ENCODE data around the gene PAF1. TPM values are rescaled to one million over a fixed set of nuclear protein-coding genes. Genes with fewer than 3 reads are reported as not detected.

Gene PAF1
- 43.2 and 56.7 TPM in 2 replicates for total RNA-seq (2014; rRNA removed; shearing (Covaris generic))

DNA sequence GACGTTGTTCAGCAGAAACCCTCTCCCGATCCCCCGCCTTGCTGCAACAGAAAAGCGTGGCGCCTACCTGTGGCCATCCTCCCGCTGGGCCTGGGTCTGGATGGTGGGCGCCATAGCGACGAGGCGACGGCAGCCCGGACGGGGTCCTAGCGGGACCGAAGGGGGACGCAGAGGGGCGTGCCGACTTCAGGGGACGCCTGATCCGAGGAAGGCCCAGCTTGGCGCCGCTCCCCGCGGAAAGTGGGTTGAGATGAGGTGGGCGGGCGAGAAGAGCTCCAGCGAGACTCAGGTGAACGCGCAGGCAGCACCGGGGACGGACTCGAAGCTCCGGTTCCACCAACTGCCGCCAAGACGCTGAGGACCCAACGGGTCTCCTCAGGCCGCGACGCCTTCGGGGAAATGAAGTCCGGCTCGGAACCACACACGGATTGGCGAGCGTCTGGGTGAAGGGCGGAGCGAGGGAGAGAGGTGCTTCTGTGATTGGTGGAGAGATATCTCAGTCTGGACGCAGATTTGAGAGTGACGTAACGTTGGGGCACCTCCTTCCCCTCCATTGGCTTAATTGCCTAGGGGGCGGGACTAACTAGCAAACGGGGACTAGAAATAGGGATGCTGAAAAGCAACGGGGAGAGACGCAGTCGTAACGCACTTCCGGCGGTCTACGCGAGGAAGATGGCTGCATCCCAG lies at the start of gene PAF1, which contains the start of gene MED29:
Gene PAF1, minus strand, starts transcription at position 356 of the 687 bp plus-strand sequence. Its CDS starts 242 bp downstream, at position 114.
Gene MED29, plus strand, starts transcription at position 628 of the 687 bp plus-strand sequence. Its CDS starts 45 bp downstream, at position 673.
- peak; percentile 100 for DNase-seq (ENCODE audit: low read depth)

DNA sequence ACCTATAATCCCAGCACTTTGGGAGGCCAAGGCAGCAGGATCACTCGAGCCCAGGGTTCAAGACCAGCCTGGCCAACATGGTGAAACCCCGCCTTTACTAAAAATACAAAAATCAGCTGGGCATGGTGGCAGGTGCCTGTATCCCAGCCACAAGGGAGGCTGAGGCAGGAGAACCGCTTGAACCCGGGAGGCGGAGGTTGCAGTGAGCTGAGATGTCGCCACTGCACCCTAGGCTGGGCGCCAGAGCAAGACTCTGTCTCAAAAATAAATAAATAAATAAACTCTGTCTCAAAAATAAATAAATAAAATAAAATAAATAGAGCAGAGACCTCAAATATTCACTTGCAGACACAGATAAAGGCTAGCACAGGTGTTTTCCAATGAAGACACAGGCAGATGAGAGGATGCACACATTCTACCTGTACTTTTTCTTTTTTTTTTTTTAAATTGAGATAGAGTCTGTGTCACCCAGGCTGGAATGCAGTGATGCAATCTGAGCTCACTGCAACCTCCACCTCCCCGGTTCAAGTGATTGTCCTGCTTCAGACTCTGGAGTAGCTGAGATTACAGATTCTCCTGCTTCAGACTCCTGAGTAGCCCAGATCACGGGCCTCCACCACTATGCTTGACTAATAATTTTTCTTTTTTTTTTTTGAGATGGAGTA lies 47.5 kb upstream of the PAF1 start:
- peak; percentile 69 for DNase-seq (ENCODE audit: low read depth)

DNA sequence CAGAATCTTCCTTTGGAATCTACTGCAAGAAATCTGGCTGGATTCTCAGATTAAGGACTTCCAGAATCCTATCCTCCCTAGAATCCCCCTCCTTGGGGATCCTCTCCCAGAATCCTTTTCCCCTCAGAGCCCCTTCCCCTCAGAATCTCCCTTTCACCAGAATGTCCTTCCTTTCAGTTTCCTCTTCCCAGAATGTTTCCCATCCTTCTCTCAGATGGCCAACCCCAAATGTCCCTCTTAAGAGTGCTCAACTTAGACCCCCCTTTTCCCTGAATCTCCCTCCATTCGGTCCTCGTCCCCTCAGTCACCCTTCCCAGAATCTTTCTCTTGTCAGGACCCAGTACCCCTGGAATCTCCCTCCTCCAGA lies 45.4 kb upstream of the PAF1 start:
- no peak for DNase-seq (ENCODE audit: low read depth)

DNA sequence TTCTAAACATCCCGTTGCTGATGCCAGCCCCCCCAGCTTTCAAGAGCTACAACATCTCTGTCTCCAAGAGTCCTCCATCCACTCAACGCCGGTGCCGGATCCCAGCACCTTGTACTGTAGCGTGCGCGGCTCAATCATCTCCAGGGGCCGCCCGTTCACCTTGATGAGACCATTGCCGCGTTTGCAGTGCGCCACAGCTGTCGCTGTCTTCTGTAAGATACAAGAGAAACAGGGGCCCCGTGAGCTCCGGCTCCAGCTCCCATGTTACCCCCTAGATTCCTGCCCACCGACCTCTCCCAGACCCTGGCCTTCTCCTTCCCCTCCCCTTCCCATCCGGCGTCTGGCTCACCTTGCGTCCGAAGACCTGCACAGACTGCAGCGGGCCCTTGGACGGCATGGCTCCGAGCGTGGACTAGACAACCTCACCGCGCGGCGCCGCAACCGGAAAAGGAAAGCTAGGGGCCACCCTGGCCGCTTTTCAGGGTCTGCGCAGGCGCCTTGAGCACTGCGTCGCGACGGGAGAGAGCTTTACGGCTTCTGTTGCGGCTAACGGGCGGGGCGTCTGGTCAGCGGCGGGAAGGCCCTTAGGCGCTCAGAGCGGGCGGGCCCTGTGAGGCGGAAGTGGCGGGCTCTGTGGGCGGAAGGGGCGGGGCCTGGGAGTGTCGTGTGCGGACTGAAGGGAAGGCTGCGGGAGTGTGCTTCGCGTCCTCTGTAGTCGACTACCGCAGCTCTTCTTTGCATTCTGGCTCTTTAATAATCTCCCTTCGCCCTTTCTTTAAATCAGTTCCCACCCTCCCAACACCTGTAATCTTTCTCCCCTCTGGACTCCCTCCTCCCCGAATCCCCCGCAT lies 44.8 kb upstream of the PAF1 start, which contains the start of gene RPS16:
Gene RPS16, minus strand, starts transcription at position 451 of the 851 bp plus-strand sequence. Its CDS starts 54 bp downstream, at position 397.
- DNase-seq (ENCODE audit: low read depth), result peak; percentile 100

DNA sequence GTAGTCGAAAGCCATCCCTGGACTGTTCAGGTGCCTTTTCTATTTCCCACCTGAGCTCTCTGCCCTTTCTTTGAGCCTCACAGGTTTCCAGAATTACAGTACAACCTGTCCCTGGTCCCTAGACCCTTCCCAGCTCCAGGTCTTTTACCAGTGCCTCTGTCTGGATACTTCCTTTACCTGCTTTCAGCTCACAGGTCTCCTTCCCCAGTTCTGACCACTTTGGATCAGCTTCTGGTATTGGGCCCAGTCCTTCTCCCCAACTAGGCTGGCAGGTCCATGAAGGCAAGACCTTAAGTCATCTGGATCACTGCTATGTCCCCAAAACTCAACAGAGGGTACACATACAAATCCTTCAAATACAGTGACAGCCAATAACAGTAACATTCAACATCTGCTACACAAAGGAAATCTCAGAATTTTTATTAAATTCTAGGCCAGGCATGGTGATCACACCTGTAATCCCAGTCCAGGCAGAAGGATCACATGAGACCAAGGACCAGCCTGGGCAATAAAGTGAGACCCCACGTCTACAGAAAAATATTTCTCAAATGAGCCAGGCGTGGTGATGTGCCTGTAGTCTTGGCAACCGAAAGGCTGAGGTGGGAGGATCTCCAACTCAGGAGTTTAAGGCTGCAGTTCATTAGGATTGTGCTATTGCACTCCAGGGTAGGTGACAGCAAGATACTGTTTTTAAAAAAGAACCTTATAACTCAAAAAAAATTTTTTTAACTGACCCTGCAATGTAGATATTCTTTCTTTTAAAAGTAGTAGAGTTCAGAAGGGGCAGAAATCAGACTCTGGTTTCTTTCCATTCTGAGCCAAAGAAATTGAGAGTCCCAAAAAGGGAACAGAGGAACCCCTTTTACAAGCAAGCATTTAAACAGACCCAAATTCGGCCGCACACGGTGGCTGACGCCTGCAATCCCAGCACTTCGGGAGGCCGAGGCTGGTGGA lies 43.5 kb upstream of the PAF1 start:
- DNase-seq (ENCODE audit: low read depth), result no peak

DNA sequence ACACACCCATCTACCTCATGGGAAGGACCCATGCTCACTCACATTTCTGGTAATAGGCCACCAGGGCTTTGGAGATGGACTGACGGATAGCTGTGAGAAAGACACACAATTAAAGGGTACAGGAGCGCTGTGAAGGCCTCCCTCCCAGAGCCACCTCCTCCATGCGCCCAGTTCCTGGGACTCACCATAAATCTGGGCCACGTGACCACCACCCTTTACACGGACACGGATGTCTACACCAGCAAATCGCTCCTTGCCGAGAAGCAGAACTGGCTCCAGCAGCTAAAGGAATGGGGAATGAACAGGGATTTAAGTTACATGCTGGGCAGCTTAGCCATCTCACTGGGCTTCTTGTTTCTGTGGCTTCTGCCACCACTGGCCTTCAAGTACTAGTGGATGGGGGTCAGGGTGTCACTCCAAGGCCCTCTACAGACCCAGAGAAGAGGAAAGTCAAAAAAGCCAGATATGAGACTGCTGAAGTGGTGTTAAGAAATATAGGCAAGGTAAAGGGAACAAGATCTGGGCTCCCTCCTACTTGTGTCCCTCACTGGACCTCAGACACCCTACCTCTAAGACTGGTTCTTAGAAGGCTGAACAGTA lies 42.7 kb upstream of the PAF1 start:
- no peak for DNase-seq (ENCODE audit: low read depth)

DNA sequence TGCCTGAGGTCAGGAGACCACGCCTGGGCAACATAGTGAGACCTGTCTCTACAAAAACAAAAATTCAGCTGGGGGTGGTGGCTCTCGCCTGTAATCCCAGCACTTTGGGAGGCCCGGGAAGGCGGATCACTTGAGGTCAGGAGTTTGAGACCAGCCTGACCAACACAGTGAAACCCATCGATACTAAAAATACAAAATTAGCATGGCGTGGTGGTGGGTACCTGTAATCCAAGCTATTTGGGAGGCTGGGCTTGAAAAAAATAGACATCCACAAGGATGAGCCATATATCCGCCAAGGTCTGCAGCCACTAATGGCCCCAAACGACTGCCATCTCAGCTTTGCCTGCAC lies 41.7 kb upstream of the PAF1 start:
- DNase-seq (ENCODE audit: low read depth), result no peak

DNA sequence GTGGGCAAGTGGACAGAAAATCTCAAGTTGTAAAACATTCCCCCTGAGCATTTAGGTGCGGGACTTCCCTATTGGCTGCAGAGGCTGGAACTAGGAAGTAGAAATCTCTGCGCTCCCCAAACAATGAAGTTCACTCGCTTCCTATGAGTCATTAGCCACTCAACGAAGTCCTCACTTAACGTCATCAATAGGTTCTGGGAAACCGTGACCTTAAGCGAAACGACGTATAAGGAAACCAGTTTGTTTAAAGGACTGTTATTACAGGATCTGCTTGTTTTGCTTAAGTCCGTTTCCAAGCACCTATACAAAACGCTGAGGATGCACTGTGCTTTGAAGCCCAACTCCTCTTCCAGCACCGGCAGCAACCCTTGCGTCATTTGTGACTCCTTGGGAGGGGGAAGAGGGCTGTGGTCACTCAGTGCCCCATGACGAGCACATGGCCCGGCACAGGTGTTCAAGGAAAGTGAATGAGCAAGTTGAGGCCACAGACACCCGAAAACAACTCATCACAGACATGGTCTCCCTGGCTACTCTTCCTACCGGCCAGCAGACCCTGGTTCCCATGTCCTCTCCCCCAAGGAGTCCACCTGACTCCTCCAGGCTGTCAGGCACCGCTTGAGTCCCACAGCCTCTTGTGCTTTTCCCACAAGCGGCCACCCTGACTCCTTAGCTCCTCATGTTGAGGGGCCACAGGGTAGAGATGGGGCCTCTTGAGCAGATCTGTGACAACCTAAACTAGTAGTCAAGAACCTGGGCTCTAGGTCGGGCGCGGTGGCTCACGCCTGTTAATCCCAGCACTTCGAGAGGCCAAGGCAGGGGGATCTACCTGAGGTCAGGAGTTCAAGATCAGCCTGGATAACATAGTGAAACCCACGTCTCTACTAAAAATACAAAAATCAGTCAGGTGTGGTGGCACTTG lies 40.0 kb upstream of the PAF1 start:
- peak; percentile 85 for DNase-seq (ENCODE audit: low read depth)

DNA sequence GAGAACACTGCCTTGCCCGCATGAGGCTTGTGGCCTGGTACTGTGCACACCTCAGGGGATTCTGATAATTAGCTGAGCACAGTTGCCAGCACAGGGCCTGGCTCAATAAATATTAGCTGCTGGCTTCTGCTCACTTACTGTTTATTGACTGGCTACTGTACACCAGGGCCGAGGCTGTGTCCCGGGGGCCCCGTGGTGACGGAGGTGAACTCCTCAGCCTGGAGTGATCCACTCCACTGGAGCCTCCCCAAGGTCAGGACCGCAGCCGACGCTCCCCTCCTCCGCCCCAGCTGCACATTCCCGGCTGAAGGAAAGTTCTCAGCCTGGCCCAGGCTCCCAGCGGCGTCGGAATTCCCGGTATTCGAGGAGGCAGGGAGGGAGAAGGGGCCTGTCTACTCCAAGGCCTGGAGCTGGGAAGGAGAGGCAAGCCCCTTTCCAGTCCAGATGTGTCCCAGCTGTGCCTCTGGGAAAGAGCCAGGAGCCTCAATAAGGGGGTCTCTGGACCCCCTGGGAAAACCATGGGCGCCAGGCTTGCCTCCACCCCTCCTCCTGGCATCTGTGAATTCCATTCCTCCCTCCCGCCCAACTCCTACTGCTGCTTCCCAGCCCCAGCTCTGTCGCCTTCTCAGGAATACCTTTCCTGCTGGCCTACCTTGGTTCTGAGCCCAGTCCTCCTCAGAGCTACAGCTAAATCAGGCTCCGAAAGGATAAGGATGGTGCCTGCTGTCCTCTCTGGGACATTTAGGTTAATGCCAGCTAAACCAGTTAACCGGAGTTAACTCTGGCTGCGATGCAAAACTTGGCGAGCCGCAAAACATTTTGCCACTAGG lies 37.6 kb upstream of the PAF1 start:
- DNase-seq (ENCODE audit: low read depth), result peak; percentile 59

DNA sequence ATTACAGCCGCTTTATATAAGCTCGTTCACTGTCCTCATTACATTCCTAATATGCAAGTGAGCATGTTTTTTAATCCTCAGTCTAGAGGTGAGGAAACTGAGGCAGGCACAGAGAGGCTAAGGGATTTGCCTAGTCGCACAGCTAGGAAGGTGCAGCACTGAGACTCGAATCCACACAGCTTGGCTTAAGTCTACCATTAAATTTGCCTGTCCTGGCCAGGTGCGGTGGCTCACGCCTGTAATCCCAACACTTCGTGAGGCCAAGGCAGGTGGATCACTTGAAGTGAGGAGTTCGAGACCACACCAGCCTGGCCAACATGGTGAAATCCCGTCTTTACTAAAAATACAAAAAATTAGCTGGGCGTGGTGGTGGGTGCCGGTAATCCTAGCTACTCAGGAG lies 36.8 kb upstream of the PAF1 start:
- no peak for DNase-seq (ENCODE audit: low read depth)

DNA sequence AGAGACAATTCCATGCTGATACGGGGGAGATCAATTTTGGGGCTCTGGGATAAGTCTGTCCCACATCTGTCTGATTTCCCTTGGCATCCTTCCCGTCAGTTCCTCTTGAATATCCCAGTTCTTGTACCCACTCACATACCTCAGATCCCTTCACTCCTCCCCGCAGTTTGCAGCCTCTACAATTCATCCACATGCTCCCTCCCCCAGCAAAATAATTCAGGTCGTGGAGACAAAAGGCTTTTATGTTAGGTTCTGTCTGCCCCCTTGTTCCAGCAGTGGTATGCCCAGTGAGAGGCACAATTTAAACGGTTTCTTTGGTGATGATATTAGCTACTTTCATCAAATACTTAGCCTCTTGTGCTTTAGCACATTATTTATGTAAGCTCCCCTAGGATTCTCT lies 35.3 kb upstream of the PAF1 start:
- DNase-seq (ENCODE audit: low read depth), result no peak

DNA sequence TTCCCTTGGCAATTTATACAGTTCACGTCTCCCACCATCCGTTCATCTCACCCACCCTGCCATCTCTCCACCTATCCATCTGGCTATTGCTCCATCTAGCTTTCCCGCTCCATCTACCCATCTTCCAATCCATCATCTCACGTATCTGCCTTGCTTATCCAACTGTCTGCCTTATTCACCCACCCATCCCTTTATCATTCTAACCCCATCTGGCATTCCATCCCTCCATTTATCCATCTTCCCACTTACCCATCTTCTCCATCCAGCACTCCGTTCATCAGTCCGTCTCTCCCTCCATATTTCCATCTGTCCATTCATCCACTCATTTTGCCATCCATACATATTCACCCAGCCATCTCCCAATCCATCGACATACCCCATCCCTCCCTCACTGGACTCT lies 34.8 kb upstream of the PAF1 start:
- no peak for DNase-seq (ENCODE audit: low read depth)

DNA sequence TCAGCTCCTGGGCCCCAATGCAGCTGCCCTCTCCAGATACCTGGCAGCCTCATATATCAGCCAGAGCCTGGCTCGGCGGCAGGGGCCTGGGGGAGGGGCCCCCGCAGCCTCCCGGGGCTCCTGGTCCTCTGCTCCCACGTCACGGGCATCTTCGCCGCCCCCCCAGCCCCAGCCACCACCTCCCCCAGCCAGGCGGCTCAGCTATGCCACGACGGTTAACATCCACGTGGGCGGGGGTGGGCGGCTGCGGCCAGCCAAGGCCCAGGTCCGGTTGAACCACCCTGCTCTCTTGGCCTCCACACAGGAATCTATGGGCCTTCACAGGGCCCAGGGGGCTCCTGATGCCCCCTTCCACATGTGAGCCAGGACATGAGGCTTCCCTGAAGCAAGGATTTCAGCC lies 34.0 kb upstream of the PAF1 start:
- no peak for DNase-seq (ENCODE audit: low read depth)

DNA sequence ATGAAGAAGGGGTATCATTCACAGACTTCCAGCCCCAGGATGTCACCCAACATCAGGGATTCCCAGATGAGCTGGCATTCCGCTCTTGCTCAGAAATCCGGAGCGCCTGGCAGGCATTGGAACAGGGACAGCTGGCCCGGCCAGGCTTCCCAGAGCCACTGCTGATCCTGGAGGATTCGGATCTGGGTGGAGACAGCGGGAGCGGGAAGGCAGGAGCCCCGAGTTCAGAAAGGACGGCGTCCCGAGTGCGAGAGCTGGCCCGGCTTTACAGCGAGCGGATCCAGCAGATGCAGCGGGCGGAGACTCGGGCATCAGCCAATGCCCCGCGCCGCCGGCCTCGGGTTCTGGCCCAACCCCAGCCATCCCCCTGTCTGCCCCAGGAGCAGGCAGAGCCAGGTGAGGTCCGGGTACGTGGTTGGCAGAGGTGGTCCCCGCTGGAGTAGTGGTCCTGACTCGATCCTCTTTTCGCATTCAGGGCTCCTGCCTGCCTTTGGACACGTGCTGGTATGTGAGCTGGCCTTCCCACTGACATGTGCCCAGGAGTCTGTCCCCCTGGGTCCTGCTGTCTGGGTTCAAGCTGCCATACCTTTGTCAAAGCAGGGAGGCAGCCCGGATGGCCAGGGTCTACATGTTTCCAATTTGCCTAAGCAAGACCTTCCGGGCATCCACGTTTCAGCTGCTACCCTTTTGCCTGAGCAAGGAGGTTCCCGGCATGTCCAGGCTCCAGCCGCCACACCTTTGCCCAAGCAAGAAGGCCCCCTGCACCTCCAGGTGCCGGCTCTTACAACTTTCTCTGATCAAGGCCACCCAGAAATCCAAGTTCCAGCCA lies 32.6 kb upstream of the PAF1 start:
- no peak for DNase-seq (ENCODE audit: low read depth)

DNA sequence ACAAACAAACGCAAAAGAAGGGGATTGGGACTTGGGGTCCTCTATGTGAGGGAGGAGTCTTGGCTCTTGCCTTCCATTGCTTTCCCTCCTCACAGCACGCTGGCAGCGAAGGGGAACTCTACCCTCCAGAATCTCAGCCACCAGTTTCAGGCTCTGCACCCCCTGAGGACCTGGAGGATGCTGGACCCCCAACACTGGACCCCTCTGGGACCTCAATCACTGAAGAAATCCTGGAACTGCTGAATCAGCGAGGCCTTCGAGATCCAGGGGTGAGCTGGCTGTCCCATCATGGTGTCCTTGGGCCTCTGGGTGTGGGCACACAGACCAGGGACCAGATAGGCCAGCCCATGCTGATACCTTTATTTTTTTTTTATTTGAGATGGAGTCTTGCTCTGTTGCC lies 31.1 kb upstream of the PAF1 start:
- no peak for DNase-seq (ENCODE audit: low read depth)

DNA sequence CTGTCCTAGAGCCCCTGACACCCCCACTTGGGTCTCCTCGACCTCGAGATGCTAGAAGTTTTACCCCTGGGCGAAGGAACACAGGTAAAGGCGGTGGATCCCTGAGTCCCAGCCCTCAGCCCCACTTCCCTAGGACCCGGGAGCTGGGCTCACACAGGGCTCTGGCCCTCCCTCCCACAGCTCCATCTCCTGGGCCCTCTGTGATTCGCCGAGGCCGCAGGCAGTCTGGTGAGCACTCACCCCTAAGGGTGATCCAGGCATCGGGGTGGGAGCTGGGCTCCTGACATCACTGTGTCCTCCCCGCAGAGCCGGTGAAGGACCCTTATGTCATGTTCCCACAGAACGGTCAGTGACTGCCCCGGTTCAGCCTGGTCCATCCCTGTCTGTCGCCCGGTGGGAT lies 29.9 kb upstream of the PAF1 start:
- no peak for DNase-seq (ENCODE audit: low read depth)

DNA sequence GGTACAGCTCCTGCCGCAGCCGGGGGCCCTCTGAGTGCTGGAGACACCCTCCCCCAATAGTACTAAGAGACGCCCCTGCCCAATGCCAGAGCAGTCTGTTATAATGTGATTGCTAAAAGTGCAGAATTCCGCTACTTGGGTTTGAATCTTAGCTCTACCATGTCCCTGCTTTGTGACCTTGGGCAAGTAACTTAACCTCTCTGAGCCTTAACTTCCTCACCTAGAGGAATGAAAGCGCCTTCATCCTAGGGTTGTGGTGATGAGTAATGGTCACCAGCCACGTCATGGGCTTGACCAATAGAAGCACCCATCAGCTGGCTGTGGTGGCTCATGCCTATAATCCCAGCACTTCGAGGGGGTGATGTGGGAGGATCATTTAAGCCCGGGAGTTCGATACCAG lies 28.1 kb upstream of the PAF1 start:
- no peak for DNase-seq (ENCODE audit: low read depth)
